T-cell (primary cell): Measurements from ENCODE around the gene PGM3. TPM values are rescaled to one million over a fixed set of nuclear protein-coding genes. Genes with fewer than 3 reads are reported as not detected.

Experiments
- ATAC-seq, 4 experiments: fragments of 200-7000 bp in 3 of 4; fragments of 150-1000 bp in 1 of 4; cut with Tn5 transposase; replicated peaks in 1 of 4; 1 replicate in 3 of 4; 2 replicates in 1 of 4; pipeline ENCODE4 v1.10.0; 2021; ENCODE audit warnings: moderate library complexity in 3 of 4, mild to moderate bottlenecking in 2 of 4, moderate number of reproducible peaks in 1 of 4
- CTCF ChIA-PET, 2 donors: fragments of 300-600 bp; sonication (Branson Sonifier 250); formaldehyde crosslinking; loops; one replicate each; lab custom pipeline; 2022; ENCODE audit warnings: antibody characterized with exemption in 2 of 2; lab: Charles Lee
- POLR2A ChIA-PET, 2 donors: fragments of 300-600 bp; sonication (Branson Sonifier 250); formaldehyde crosslinking; loops; one replicate each; lab custom pipeline; 2022; ENCODE audit warnings: antibody characterized with exemption in 2 of 2; lab: Charles Lee
- DNase-seq, 35 experiments: peaks; one replicate each; pipeline versions ENCODE4 v3.0.0 to v3.0.0-alpha.2; 2013 to 2023
- H3K27ac ChIP-seq: one replicate; pipeline ENCODE4 v1.5.1; 2013; ENCODE audit warnings: low read length
- H3K27me3 ChIP-seq, 2 experiments: replicated peaks in 1 of 2; 1 replicate in 1 of 2; 2 replicates in 1 of 2; pipeline versions ENCODE4 v1.6.1 to v1.7.0; 2013; ENCODE audit warnings: low read length in 1 of 2, mixed read lengths in 1 of 2; ENCODE audit not compliant: control insufficient read depth in 2 of 2, insufficient read depth in 2 of 2; ENCODE audit errors: extremely low read depth in 1 of 2
- H3K36me3 ChIP-seq, 2 donors: 1 replicate in 1 of 2; 2 replicates in 1 of 2; pipeline versions ENCODE4 v1.6.1 to v1.7.0; 2013; ENCODE audit warnings: low read length in 1 of 2; ENCODE audit not compliant: control insufficient read depth in 2 of 2, insufficient read depth in 1 of 2; ENCODE audit errors: extremely low read depth in 1 of 2
- H3K4me1 ChIP-seq, 2 experiments: 1 replicate in 1 of 2; 2 replicates in 1 of 2; pipeline versions ENCODE4 v1.6.1 to v1.7.0; 2013; ENCODE audit warnings: low read length in 2 of 2, mixed read lengths in 1 of 2; ENCODE audit not compliant: insufficient read depth in 2 of 2, control insufficient read depth in 1 of 2; ENCODE audit errors: extremely low read depth in 1 of 2
- H3K4me3 ChIP-seq, 2 donors: 1 replicate in 1 of 2; 2 replicates in 1 of 2; pipeline versions ENCODE4 v1.5.1 to v1.7.0; 2013; ENCODE audit warnings: mild to moderate bottlenecking in 2 of 2, low read length in 1 of 2, moderate library complexity in 1 of 2; ENCODE audit not compliant: control insufficient read depth in 1 of 2; ENCODE audit errors: extremely low read depth in 1 of 2
- H3K9me3 ChIP-seq: 2 replicates; pipeline ENCODE4 v1.7.0; 2013
- H3K27ac Mint-ChIP-seq, 2 donors: one replicate each; pipeline ENCODE4 v1.8.0; 2020 to 2021; ENCODE audit warnings: mild to moderate bottlenecking in 2 of 2, mixed read lengths in 2 of 2
- H3K27me3 Mint-ChIP-seq, 2 donors: one replicate each; pipeline ENCODE4 v1.8.0; 2021 to 2022; ENCODE audit warnings: mixed read lengths in 2 of 2
- H3K36me3 Mint-ChIP-seq: one replicate; pipeline ENCODE4 v1.8.0; 2021; ENCODE audit warnings: mixed read lengths
- H3K4me1 Mint-ChIP-seq, 3 donors: one replicate each; pipeline ENCODE4 v1.8.0; 2020 to 2022; ENCODE audit warnings: mixed read lengths in 3 of 3, mild to moderate bottlenecking in 1 of 3
- H3K4me3 Mint-ChIP-seq, 3 donors: one replicate each; pipeline ENCODE4 v1.8.0; 2020 to 2022; ENCODE audit warnings: mild to moderate bottlenecking in 3 of 3, mixed read lengths in 3 of 3, moderate library complexity in 3 of 3
- H3K9me3 Mint-ChIP-seq, 3 donors: one replicate each; pipeline ENCODE4 v1.8.0; 2020 to 2022; ENCODE audit warnings: mixed read lengths in 3 of 3
- WGBS: methylation state at CpG from one replicate; pipeline ENCODE4 v1.1.5; 2013; ENCODE audit warnings: missing lambda C conversion rate; ENCODE audit not compliant: insufficient coverage; 5-methylcytosine and 5-hydroxymethylcytosine counted together
- total RNA-seq, 35 experiments: library from RNA in 6 of 35; stranded (reverse) in 6 of 35; fragments of 120-200 nt in 1 of 35; gene quantifications; one replicate each; pipeline versions ENCODE4 v1.2.1 to v1.2.4 and lab custom pipeline; 2013 to 2026

PGM3 gene
- total RNA-seq, 5 donors from 2014 or later (not counting 1 experiment from before 2014, with no cell fraction given), result 18.8 to 26.0 (median 24.3) TPM

DNA sequence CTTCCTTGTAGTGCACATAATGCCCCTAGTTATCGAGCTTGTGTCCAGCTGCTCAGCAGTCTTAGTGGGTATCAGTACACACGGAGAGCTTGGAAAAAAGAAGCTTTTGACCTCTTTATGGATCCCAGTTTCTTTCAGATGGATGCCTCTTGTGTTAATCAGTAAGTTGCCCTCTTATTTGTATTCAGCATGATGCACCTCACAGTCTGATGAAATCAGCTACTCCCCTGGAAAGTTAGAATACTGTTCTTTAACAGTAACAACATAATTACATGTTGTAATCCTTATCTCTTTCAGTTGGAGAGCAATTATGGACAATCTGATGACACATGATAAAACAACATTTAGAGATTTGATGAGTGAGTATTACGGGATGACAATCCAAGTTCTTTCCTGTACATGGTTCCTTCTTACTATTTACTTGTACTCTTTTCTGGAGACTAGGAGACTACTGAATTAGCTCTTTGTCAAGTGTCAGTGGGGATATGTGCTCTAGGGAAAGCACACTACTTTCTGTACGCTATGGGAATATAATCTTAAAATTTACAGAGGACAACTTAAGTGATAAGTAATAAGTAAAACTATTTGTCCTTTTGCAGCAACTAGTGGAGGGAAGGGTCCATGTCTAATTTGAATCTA lies 39.1 kb downstream of the PGM3 start:
- DNase-seq (no peak), ATAC-seq (no peak)
- Histone ChIP-seq H3K27me3 (no peaks in the 10 kb centered on the region), H3K36me3 (peaks cover 0 to 56% of the 10 kb centered on the region in 2 donors), H3K4me3 (no peak overlapping the region), H3K27ac (no peak overlapping the region), H3K9me3 (no peaks in the 10 kb centered on the region), H3K4me1 (no peaks in the 10 kb centered on the region)
- no peaks in the 10 kb centered on the region for H3K9me3 Mint-ChIP-seq
- 100% methylated on average over 2 of the region's 4 CpGs for WGBS
- H3K4me3 Mint-ChIP-seq, result no peak overlapping the region
- peaks cover 0 to 5% (median 0%) of the 10 kb centered on the region in 3 donors for H3K4me1 Mint-ChIP-seq
- POLR2A ChIA-PET, result no interaction called here
- H3K27ac Mint-ChIP-seq, result no peak overlapping the region
- H3K36me3 Mint-ChIP-seq, result peaks cover 59% of the 10 kb centered on the region
- CTCF ChIA-PET, result interaction anchor here in 1 of 2 donors (1.1 kb wide), 1 partner anchor 88 kb away, joined by 3 read pairs; the partner anchor contains the start of gene UBE3D
- H3K27me3 Mint-ChIP-seq, result no peaks in the 10 kb centered on the region

DNA sequence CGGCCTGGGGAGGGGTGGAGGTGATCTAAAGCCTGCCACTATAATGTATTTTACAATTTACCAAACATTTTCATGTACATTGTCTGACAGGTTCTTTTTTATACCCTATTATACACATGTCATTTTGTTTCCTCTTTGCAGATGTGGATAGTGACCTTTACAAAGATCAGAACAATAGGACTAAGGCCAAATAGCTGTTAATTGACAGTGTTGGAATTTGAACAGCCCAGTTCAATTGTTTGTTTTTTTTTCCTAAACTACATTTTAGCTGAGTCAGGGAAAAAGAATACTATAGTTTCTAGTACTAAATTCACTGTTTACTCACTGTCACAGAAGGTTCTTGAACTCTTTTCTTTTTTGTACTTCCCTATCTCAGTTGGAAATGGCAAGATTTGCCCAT lies 40.2 kb downstream of the PGM3 start:
- Histone ChIP-seq H3K4me3 (no peak overlapping the region), H3K9me3 (no peaks in the 10 kb centered on the region), H3K27me3 (no peaks in the 10 kb centered on the region), H3K4me1 (no peaks in the 10 kb centered on the region), H3K27ac (no peak overlapping the region), H3K36me3 (peaks cover 0 to 52% of the 10 kb centered on the region in 2 donors)
- ChIA-PET POLR2A (no interaction called here), CTCF (no interaction called here)
- WGBS, result no CpG with 5 or more reads among the region's 1 CpG
- Mint-ChIP-seq H3K27me3 (no peaks in the 10 kb centered on the region), H3K4me3 (no peak overlapping the region), H3K4me1 (peaks cover 0 to 5% (median 0%) of the 10 kb centered on the region in 3 donors), H3K27ac (no peak overlapping the region), H3K36me3 (peaks cover 59% of the 10 kb centered on the region), H3K9me3 (no peaks in the 10 kb centered on the region)
- no peak for DNase-seq
- no peak for ATAC-seq

GRCh38 chr6:83151114-83151513 lies 42.0 kb downstream of the PGM3 start:
- Histone ChIP-seq H3K9me3 (no peaks in the 10 kb centered on the region), H3K36me3 (peaks cover 0 to 56% of the 10 kb centered on the region in 2 donors), H3K27ac (no peak overlapping the region), H3K4me1 (no peaks in the 10 kb centered on the region), H3K4me3 (no peak overlapping the region), H3K27me3 (no peaks in the 10 kb centered on the region)
- no CpG with 5 or more reads among the region's 2 CpGs for WGBS
- Mint-ChIP-seq H3K4me3 (no peak overlapping the region), H3K4me1 (peaks cover 0 to 10% (median 0%) of the 10 kb centered on the region in 3 donors), H3K27me3 (no peaks in the 10 kb centered on the region), H3K36me3 (peaks cover 49% of the 10 kb centered on the region), H3K27ac (no peak overlapping the region), H3K9me3 (no peaks in the 10 kb centered on the region)
- no peak for ATAC-seq
- ChIA-PET CTCF (interaction anchor here in 1 of 2 donors (0.5 kb wide), 1 partner anchor 1047 kb away, joined by 10 read pairs; no protein-coding TSS in a partner anchor), POLR2A (no interaction called here)
- DNase-seq, result no peak

DNA sequence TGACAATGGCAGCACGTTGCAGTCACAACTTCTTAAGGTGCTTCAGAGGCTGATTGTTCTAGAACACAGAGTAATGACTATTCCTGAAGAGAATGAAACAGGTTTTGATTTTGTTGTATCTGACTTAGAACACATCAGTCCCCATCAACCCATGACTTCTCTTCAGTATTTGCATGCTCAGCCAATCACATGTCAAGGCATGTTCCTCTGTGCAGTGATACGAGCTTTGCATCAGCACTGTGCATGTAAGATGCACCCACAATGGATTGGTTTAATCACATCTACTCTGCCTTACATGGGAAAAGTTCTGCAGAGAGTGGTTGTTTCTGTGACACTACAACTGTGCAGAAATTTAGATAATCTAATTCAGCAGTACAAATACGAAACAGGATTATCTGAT lies 54.3 kb downstream of the PGM3 start:
- Histone ChIP-seq H3K27me3 (no peaks in the 10 kb centered on the region), H3K4me3 (no peak overlapping the region), H3K36me3 (peaks cover 0 to 35% of the 10 kb centered on the region in 2 donors), H3K27ac (no peak overlapping the region), H3K9me3 (no peaks in the 10 kb centered on the region), H3K4me1 (no peaks in the 10 kb centered on the region)
- H3K9me3 Mint-ChIP-seq, result no peaks in the 10 kb centered on the region
- no peaks in the 10 kb centered on the region for H3K27me3 Mint-ChIP-seq
- H3K4me3 Mint-ChIP-seq, result no peak overlapping the region
- 100% methylated on average over 1 of the region's 3 CpGs for WGBS
- H3K27ac Mint-ChIP-seq, result no peak overlapping the region
- ChIA-PET CTCF (no interaction called here), POLR2A (no interaction called here)
- H3K4me1 Mint-ChIP-seq, result no peaks in the 10 kb centered on the region
- peaks cover 56% of the 10 kb centered on the region for H3K36me3 Mint-ChIP-seq
- ATAC-seq (no peak), DNase-seq (no peak)

- Histone ChIP-seq H3K27me3 (no peaks in the 10 kb centered on the region), H3K9me3 (no peaks in the 10 kb centered on the region), H3K27ac (no peak overlapping the region), H3K36me3 (peaks cover 0 to 34% of the 10 kb centered on the region in 2 donors), H3K4me1 (no peaks in the 10 kb centered on the region), H3K4me3 (no peak overlapping the region)
- ATAC-seq (no peak), DNase-seq (no peak)
- no peaks in the 10 kb centered on the region for H3K27me3 Mint-ChIP-seq
- 100% methylated on average over 1 of the region's 5 CpGs for WGBS
- H3K4me1 Mint-ChIP-seq, result no peaks in the 10 kb centered on the region
- H3K9me3 Mint-ChIP-seq, result no peaks in the 10 kb centered on the region
- CTCF ChIA-PET, result interaction anchor here in 1 of 2 donors (1.4 kb wide), 1 partner anchor 73 kb away, joined by 7 read pairs; the partner anchor contains the start of gene UBE3D
- peaks cover 50% of the 10 kb centered on the region for H3K36me3 Mint-ChIP-seq
- no peak overlapping the region for H3K4me3 Mint-ChIP-seq
- no peak overlapping the region for H3K27ac Mint-ChIP-seq
- POLR2A ChIA-PET, result no interaction called here
Measured at GRCh38 chr6:83138118-83138722, 54.8 kb downstream of the PGM3 start.

DNA sequence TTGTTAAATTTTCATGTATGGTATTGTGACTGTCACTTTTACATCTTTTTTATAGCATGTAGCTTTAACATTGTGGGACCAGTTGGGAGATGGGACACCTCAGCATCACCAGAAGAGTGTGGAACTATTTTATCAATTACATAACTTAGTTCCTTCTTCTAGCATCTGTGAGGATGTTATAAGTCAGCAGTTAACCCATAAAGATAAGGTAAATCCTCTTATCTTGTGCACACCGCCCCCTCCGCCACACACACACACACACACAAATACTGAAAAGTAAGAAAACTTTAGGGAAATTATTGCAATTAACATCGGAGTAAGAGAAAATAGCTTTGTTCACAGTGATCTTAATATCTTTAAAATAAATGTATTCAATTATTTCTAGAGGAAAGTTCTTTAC lies 60.9 kb downstream of the PGM3 start:
- no CpG with 5 or more reads among the region's 3 CpGs for WGBS
- H3K27ac ChIP-seq, result no peak overlapping the region
- DNase-seq (no peak), ATAC-seq (no peak)
- Mint-ChIP-seq H3K9me3 (no peaks in the 10 kb centered on the region), H3K36me3 (peaks cover 59% of the 10 kb centered on the region), H3K4me1 (no peaks in the 10 kb centered on the region), H3K27me3 (no peaks in the 10 kb centered on the region), H3K4me3 (no peak overlapping the region), H3K27ac (no peak overlapping the region)
- POLR2A ChIA-PET, result interaction anchor here in 1 of 2 donors (0.6 kb wide), 1 partner anchor 47 kb away, joined by 9 read pairs; no protein-coding TSS in a partner anchor
- H3K27me3 ChIP-seq, result no peaks in the 10 kb centered on the region
- no peaks in the 10 kb centered on the region for H3K9me3 ChIP-seq
- H3K4me1 ChIP-seq, result no peaks in the 10 kb centered on the region
- CTCF ChIA-PET, result interaction anchor here in 1 of 2 donors (0.9 kb wide), 1 partner anchor 66 kb away, joined by 4 read pairs; the partner anchor contains the start of gene UBE3D
- peaks cover 0 to 47% of the 10 kb centered on the region in 2 donors for H3K36me3 ChIP-seq
- no peak overlapping the region for H3K4me3 ChIP-seq
